B cell (primary cell): Measurements from ENCODE around the gene PREP. TPM values are rescaled to one million over a fixed set of nuclear protein-coding genes. Genes with fewer than 3 reads are reported as not detected.

ENCODE experiments used
- ATAC-seq: fragments of 200-7000 bp; cut with Tn5 transposase; one replicate; pipeline ENCODE4 v1.10.0; 2021; ENCODE audit warnings: low read depth, mild to moderate bottlenecking, moderate number of reproducible peaks, moderate library complexity
- CTCF ChIA-PET: fragments of 350-600 bp; sonication (Branson Sonifier 250); formaldehyde crosslinking; loops from one replicate; lab custom pipeline; 2021; ENCODE audit warnings: antibody characterized with exemption, inconsistent platforms; lab: Charles Lee
- POLR2A ChIA-PET: fragments of 350-600 bp; sonication (Branson Sonifier 250); formaldehyde crosslinking; loops from one replicate; lab custom pipeline; 2021; ENCODE audit warnings: antibody characterized with exemption; lab: Charles Lee
- DNase-seq: peaks from one replicate; pipeline ENCODE4 v3.0.0; 2013
- H2AFZ ChIP-seq: 2 replicates; pipeline ENCODE4 v1.6.1; 2012; ENCODE audit warnings: mild to moderate bottlenecking, low read depth, low read length; ENCODE audit not compliant: insufficient read depth, poor library complexity, severe bottlenecking
- H3K27ac ChIP-seq, 2 donors: 1 replicate in 1 of 2; 2 replicates in 1 of 2; pipeline ENCODE4 v1.5.1; 2012 to 2013; ENCODE audit warnings: low read length in 2 of 2, mild to moderate bottlenecking in 2 of 2, moderate library complexity in 1 of 2
- H3K27me3 ChIP-seq, 4 experiments: fragments of 200-600 bp in 1 of 4; sonication (generic) in 1 of 4; replicated peaks in 1 of 4; 1 replicate in 2 of 4; 2 replicates in 2 of 4; pipeline versions ENCODE4 v1.6.1 to v1.7.0; 2013 to 2016; ENCODE audit warnings: low read length in 3 of 4, mild to moderate bottlenecking in 2 of 4, mixed read lengths in 1 of 4, moderate library complexity in 1 of 4; ENCODE audit not compliant: insufficient read depth in 4 of 4, control insufficient read depth in 3 of 4; ENCODE audit errors: control extremely low read depth in 1 of 4
- H3K36me3 ChIP-seq, 2 experiments: replicated peaks in 1 of 2; 1 replicate in 1 of 2; 2 replicates in 1 of 2; pipeline versions ENCODE4 v1.6.1 to v1.7.1; 2013; ENCODE audit warnings: low read length in 1 of 2; ENCODE audit not compliant: insufficient read depth in 2 of 2, control insufficient read depth in 1 of 2; ENCODE audit errors: control extremely low read depth in 1 of 2, extremely low read depth in 1 of 2
- H3K4me1 ChIP-seq, 2 donors: fragments of 200-600 bp in 1 of 2; sonication (generic) in 1 of 2; 1 replicate in 1 of 2; 2 replicates in 1 of 2; pipeline versions ENCODE4 v1.5.1 to v1.6.1; 2013 to 2017; ENCODE audit warnings: low read length in 2 of 2; ENCODE audit not compliant: control insufficient read depth in 2 of 2, insufficient read depth in 2 of 2
- H3K4me2 ChIP-seq: replicated peaks from 2 replicates; pipeline ENCODE3; 2012; ENCODE audit warnings: mild to moderate bottlenecking, low read depth, low read length; ENCODE audit not compliant: poor library complexity, severe bottlenecking
- H3K4me3 ChIP-seq, 5 experiments: fragments of 200-600 bp in 1 of 5; sonication (generic) in 1 of 5; 1 replicate in 3 of 5; 2 replicates in 2 of 5; pipeline versions ENCODE4 v1.5.1 to v1.7.0; 2011 to 2016; ENCODE audit warnings: low read length in 4 of 5, mild to moderate bottlenecking in 4 of 5, low read depth in 2 of 5, control low read depth in 1 of 5, moderate library complexity in 1 of 5; ENCODE audit not compliant: insufficient read depth in 1 of 5; ENCODE audit errors: control extremely low read depth in 1 of 5, extremely low read depth in 1 of 5
- H3K79me2 ChIP-seq: fragments of 200-600 bp; sonication (generic); one replicate; pipeline ENCODE4 v1.6.0; 2016; ENCODE audit warnings: low read length; ENCODE audit not compliant: control insufficient read depth, insufficient read depth
- H3K9ac ChIP-seq: fragments of 200-600 bp; sonication (generic); 2 replicates; pipeline ENCODE4 v1.6.1; 2017; ENCODE audit warnings: mild to moderate bottlenecking, low read length, moderate library complexity
- H3K9me3 ChIP-seq, 3 donors: one replicate each; pipeline versions ENCODE4 v1.6.1 to v1.7.1; 2013; ENCODE audit warnings: low read length in 2 of 3; ENCODE audit not compliant: control insufficient read depth in 2 of 3, insufficient read depth in 1 of 3; ENCODE audit errors: control extremely low read depth in 1 of 3
- H4K20me1 ChIP-seq: 2 replicates; pipeline ENCODE4 v1.6.0; 2012; ENCODE audit warnings: mild to moderate bottlenecking, low read length; ENCODE audit not compliant: insufficient read depth, control insufficient read depth, poor library complexity, severe bottlenecking
- H3K27ac Mint-ChIP-seq: one replicate; pipeline ENCODE4 v1.8.0; 2021; ENCODE audit warnings: mixed read lengths
- H3K27me3 Mint-ChIP-seq: one replicate; pipeline ENCODE4 v1.8.0; 2021; ENCODE audit warnings: mixed read lengths
- H3K4me1 Mint-ChIP-seq: one replicate; pipeline ENCODE4 v1.8.0; 2021; ENCODE audit warnings: mixed read lengths
- H3K4me3 Mint-ChIP-seq: one replicate; pipeline ENCODE4 v1.8.0; 2021; ENCODE audit warnings: mixed read lengths
- H3K9me3 Mint-ChIP-seq: one replicate; pipeline ENCODE4 v1.8.0; 2022; ENCODE audit warnings: mixed read lengths; ENCODE audit not compliant: insufficient read depth
- EZH2 ChIP-seq: IDR thresholded peaks from 2 replicates; pipeline ENCODE4 v1.6.1; 2012; ENCODE audit warnings: borderline replicate concordance, low read depth, mild to moderate bottlenecking, moderate library complexity, low read length; ENCODE audit not compliant: insufficient read depth, poor library complexity, severe bottlenecking
- WGBS: methylation state at CpG from one replicate; pipeline ENCODE4 v1.1.5; 2013; ENCODE audit warnings: missing lambda C conversion rate; ENCODE audit not compliant: insufficient coverage; 5-methylcytosine and 5-hydroxymethylcytosine counted together
- intact Hi-C: fragments of 100-400 bp; cut with micrococcal nuclease; formaldehyde crosslinking; loops from one replicate; pipeline ENCODE4 v1.10.0; 2022
- polyA plus RNA-seq: library from polyadenylated mRNA; depleted of rRNA; stranded (reverse); fragments of >200 nt; gene quantifications from 2 replicates; pipeline ENCODE4 v1.2.3, GENCODE V29; 2012
- total RNA-seq, 2 donors: library from RNA; stranded (reverse); fragments of 120-200 nt in 1 of 2; gene quantifications; 1 replicate in 1 of 2; 2 replicates in 1 of 2; pipeline versions ENCODE4 v1.2.3 to v1.2.4, GENCODE V29; 2013 to 2022
- TF ChIP-seq, protein P1 (sequence below): fragments of 200-600 bp; IDR thresholded peaks from one replicate; pipeline ENCODE4 v1.8.0; 2022; ENCODE audit warnings: antibody characterized with exemption, mild to moderate bottlenecking

Gene PREP
- total and polyA plus RNA-seq, 2 donors (not counting 1 experiment from before 2014, with no cell fraction given): 12.2 to 27.0 TPM

DNA sequence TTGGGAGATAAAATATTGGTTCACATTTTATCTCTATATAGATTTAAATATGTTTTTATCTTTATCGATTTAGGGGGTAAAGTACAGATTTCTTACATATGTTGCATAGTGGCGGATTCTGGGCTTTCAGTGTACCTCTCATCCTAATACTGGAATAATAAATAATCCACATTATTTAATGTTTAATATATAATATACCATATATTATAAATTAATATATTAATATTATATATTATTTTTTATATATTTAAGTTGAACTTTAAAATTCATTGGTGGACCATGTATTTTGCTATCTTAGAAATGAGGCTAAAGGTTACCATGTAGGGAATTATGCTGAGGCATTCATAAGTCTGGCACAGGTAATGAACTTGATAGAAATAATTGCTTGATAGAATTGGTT lies 133.5 kb downstream of the PREP start:
- no peak overlapping the region for H3K4me3 ChIP-seq
- no peak overlapping the region for H3K4me3 Mint-ChIP-seq
- H2AFZ ChIP-seq: no peak overlapping the region
- H3K4me1 Mint-ChIP-seq: no peaks in the 10 kb centered on the region
- no peak overlapping the region for H3K27ac Mint-ChIP-seq
- H3K4me1 ChIP-seq: no peaks in the 10 kb centered on the region
- POLR2A ChIA-PET: no interaction called here
- TF ChIP-seq, protein P1, sequence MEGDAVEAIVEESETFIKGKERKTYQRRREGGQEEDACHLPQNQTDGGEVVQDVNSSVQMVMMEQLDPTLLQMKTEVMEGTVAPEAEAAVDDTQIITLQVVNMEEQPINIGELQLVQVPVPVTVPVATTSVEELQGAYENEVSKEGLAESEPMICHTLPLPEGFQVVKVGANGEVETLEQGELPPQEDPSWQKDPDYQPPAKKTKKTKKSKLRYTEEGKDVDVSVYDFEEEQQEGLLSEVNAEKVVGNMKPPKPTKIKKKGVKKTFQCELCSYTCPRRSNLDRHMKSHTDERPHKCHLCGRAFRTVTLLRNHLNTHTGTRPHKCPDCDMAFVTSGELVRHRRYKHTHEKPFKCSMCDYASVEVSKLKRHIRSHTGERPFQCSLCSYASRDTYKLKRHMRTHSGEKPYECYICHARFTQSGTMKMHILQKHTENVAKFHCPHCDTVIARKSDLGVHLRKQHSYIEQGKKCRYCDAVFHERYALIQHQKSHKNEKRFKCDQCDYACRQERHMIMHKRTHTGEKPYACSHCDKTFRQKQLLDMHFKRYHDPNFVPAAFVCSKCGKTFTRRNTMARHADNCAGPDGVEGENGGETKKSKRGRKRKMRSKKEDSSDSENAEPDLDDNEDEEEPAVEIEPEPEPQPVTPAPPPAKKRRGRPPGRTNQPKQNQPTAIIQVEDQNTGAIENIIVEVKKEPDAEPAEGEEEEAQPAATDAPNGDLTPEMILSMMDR: no peak
- no peak for TF ChIP-seq EZH2
- H4K20me1 ChIP-seq: no peaks in the 10 kb centered on the region
- H3K4me2 ChIP-seq: no peak overlapping the region
- peaks cover 0 to 2% (median 0%) of the 10 kb centered on the region in 3 donors for H3K9me3 ChIP-seq
- no peak overlapping the region for H3K9ac ChIP-seq
- peaks cover 4% of the 10 kb centered on the region for H3K9me3 Mint-ChIP-seq
- CTCF ChIA-PET: no interaction called here
- ATAC-seq: no peak
- peaks cover 5% of the 10 kb centered on the region for H3K27me3 Mint-ChIP-seq
- DNase-seq: no peak
- no CpG with 5 or more reads among the region's 2 CpGs for WGBS
- no peaks in the 10 kb centered on the region for H3K36me3 ChIP-seq
- H3K27me3 ChIP-seq: no peaks in the 10 kb centered on the region
- H3K27ac ChIP-seq: no peak overlapping the region
- no peaks in the 10 kb centered on the region for H3K79me2 ChIP-seq
- intact Hi-C loops: no loop called here

DNA sequence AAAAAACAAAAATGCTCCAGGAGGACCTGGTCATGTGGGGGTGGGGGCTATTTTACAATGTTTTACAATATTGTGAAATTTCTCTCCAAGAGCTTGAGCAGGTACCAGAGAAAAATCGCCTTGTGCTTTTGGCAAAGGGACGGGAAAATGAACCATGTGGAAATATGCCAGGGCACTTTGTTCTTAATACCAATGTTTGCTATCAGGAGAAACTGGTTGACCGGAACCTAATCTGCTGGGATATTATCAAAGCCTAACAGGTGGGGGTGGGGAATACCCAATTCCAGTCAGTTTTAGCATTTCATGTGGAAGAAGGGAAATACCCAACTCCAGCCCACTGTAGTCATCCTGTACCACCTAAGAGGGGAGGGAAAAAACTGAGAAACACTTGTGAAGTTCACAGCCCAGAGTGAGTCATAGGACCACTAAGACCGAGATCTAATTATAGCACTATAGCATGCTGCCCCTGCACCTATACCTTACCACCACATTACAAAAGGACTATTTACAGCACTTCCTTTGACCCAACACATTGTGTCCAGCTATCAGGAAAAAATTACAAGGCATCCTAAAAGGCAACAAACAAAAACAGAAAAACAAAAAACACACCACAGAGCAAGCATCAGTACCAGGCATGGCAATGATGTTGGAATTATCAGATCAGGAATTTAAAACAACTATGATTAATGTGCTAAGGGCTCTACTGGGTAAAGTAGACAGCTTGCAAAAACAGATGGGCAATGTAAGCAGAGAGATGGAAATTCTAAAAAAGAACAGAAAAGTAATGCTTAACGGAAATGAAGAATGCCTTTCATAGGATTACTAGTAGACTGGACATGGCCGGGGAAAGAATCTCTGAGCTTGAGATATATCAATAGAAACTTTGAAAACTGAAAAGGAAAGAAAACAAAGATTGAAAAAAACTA lies 138.9 kb downstream of the PREP start:
- ChIA-PET CTCF (no interaction called here), POLR2A (no interaction called here)
- TF ChIP-seq, protein P1: no peak
- TF ChIP-seq EZH2: no peak
- H3K4me2 ChIP-seq: no peak overlapping the region
- H2AFZ ChIP-seq: no peak overlapping the region
- ATAC-seq: no peak
- DNase-seq: no peak
- no peak overlapping the region for H3K4me3 ChIP-seq
- 92% methylated on average over 2 of the region's 6 CpGs for WGBS
- no peaks in the 10 kb centered on the region for H4K20me1 ChIP-seq
- Mint-ChIP-seq H3K4me1 (no peaks in the 10 kb centered on the region), H3K27ac (no peak overlapping the region), H3K9me3 (peaks cover 4% of the 10 kb centered on the region), H3K27me3 (peaks cover 21% of the 10 kb centered on the region), H3K4me3 (no peak overlapping the region)
- H3K27me3 ChIP-seq: peaks cover 0 to 5% (median 0%) of the 10 kb centered on the region in 4 experiments
- H3K79me2 ChIP-seq: no peaks in the 10 kb centered on the region
- no peaks in the 10 kb centered on the region for H3K36me3 ChIP-seq
- no peaks in the 10 kb centered on the region for H3K4me1 ChIP-seq
- no peak overlapping the region for H3K27ac ChIP-seq
- intact Hi-C loops: no loop called here
- no peak overlapping the region for H3K9ac ChIP-seq
- peaks cover 0 to 2% (median 0%) of the 10 kb centered on the region in 3 donors for H3K9me3 ChIP-seq
